K562 (cell line): ENCODE measurements around the gene NBEA. TPM values are rescaled to one million over a fixed set of nuclear protein-coding genes. Genes with fewer than 3 reads are reported as not detected.

Source experiments
- ATAC-seq: fragments of 200-7000 bp; cut with Tn5 transposase; 3 replicates; pipeline ENCODE4 v1.9.1; 2020; ENCODE audit warnings: moderate library complexity
- BruUV-seq: library from RNA; stranded (reverse); fragments of 400-500 nt; replicated peaks from 2 replicates; lab custom pipeline; 2021; lab: Mats Ljungman, UMichigan
- CTCF ChIA-PET: fragments of 300-600 bp; formaldehyde crosslinking; extraction: SDS; loops from one replicate; lab custom pipeline; 2021; ENCODE audit warnings: low intra/inter-chr PET ratio; lab: Yijun Ruan, JAX
- POLR2A ChIA-PET: fragments of 300-600, 350-650 bp; sonication (Branson Sonifier 250); formaldehyde crosslinking; extraction: SDS; loops from one replicate; lab custom pipeline; 2021; ENCODE audit warnings: antibody characterized with exemption, inconsistent platforms; lab: Yijun Ruan, JAX
- DNase-seq, 4 experiments: peaks; one replicate each; pipeline versions ENCODE4 v3.0.0 to v3.0.0-alpha.2; 2011 to 2018; ENCODE audit warnings: low spot score in 3 of 4, mixed read lengths in 3 of 4; ENCODE audit errors: extremely low read depth in 1 of 4
- FAIRE-seq: peaks from 2 replicates; lab custom pipeline; 2011; peaks lifted over from hg19 to GRCh38; lab: Jason Lieb, UNC
- H2AFZ ChIP-seq: 2 replicates; pipeline ENCODE4 v1.6.0; 2011; ENCODE audit warnings: low read depth, low read length, control low read depth, inconsistent platforms
- H3K27ac ChIP-seq: fragments of 200-600 bp; 3 replicates; pipeline ENCODE4 v1.8.0; 2011; ENCODE audit warnings: low read depth, mild to moderate bottlenecking, control low read depth, inconsistent platforms, low read length, moderate library complexity, mixed read lengths; ENCODE audit errors: extremely low read depth
- H3K27me3 ChIP-seq, 2 experiments: fragments of 300-600 bp in 1 of 2; 2 replicates in 1 of 2; 3 replicates in 1 of 2; pipeline versions ENCODE4 v1.6.0 to v1.8.0; 2011; ENCODE audit warnings: inconsistent platforms in 2 of 2, low read length in 2 of 2, mild to moderate bottlenecking in 1 of 2, mixed read lengths in 1 of 2, moderate library complexity in 1 of 2; ENCODE audit not compliant: control insufficient read depth in 2 of 2, insufficient read depth in 2 of 2
- H3K36me3 ChIP-seq: fragments of 300-600 bp; 3 replicates; pipeline ENCODE4 v1.8.0; 2011; ENCODE audit warnings: mild to moderate bottlenecking, low read length, inconsistent platforms; ENCODE audit not compliant: control insufficient read depth, insufficient read depth
- H3K4me1 ChIP-seq, 2 experiments: fragments of 200-600 bp in 1 of 2; replicated peaks in 1 of 2; 2 replicates in 1 of 2; 3 replicates in 1 of 2; pipeline versions ENCODE4 v1.5.1 to v1.8.0; 2011; ENCODE audit warnings: inconsistent platforms in 2 of 2, low read length in 2 of 2, mild to moderate bottlenecking in 1 of 2, mixed read lengths in 1 of 2, moderate library complexity in 1 of 2; ENCODE audit not compliant: control insufficient read depth in 2 of 2, insufficient read depth in 2 of 2
- H3K4me2 ChIP-seq: 2 replicates; pipeline ENCODE4 v1.6.1; 2011; ENCODE audit warnings: low read length, control low read depth, inconsistent platforms, mixed read lengths; ENCODE audit not compliant: insufficient read depth
- H3K4me3 ChIP-seq: fragments of 200-600 bp; sonication (generic), shearing (Covaris generic); 2 replicates; pipeline ENCODE4 v1.5.1; 2016; ENCODE audit warnings: control low read depth, inconsistent platforms
- H3K79me2 ChIP-seq: fragments of 200-600 bp; 3 replicates; pipeline ENCODE4 v1.8.0; 2011; ENCODE audit warnings: low read length, inconsistent platforms; ENCODE audit not compliant: control insufficient read depth, insufficient read depth
- H3K9ac ChIP-seq, 2 experiments: 2 replicates each; pipeline versions ENCODE4 v1.6.0 to v1.6.1; 2011; ENCODE audit warnings: low read depth in 2 of 2, low read length in 2 of 2, control low read depth in 1 of 2, inconsistent platforms in 1 of 2, mild to moderate bottlenecking in 1 of 2, mixed read lengths in 1 of 2; ENCODE audit not compliant: insufficient read depth in 1 of 2
- H3K9me1 ChIP-seq: one replicate; pipeline ENCODE4 v1.6.0; 2011; ENCODE audit warnings: inconsistent platforms, mild to moderate bottlenecking, low read length, moderate library complexity; ENCODE audit not compliant: control insufficient read depth, insufficient read depth
- H3K9me3 ChIP-seq: replicated peaks from 2 replicates; pipeline ENCODE4 v1.5.1; 2011; ENCODE audit warnings: low read depth, low read length, inconsistent platforms; ENCODE audit not compliant: control insufficient read depth, insufficient read depth
- H4K20me1 ChIP-seq: replicated peaks from 2 replicates; pipeline ENCODE4 v1.6.1; 2011; ENCODE audit warnings: low read length, inconsistent platforms, mixed read lengths; ENCODE audit not compliant: control insufficient read depth, insufficient read depth
- CCNT2 ChIP-seq: IDR thresholded peaks from 2 replicates; pipeline ENCODE4 v1.6.1; 2011; ENCODE audit warnings: borderline replicate concordance, low read depth, mild to moderate bottlenecking, moderate library complexity, mixed read lengths, low read length; ENCODE audit not compliant: insufficient read length; ENCODE audit errors: extremely low read depth
- COPS2 ChIP-seq: fragments of 450-650 bp; conservative IDR thresholded peaks from 2 replicates; pipeline ENCODE4 v1.6.1; 2016; ENCODE audit warnings: mild to moderate bottlenecking, moderate library complexity
- CREB3L1 ChIP-seq: fragments of 450-650 bp; IDR thresholded peaks from 2 replicates; pipeline ENCODE4 v1.6.1; 2014; ENCODE audit warnings: low read depth, mild to moderate bottlenecking, moderate library complexity, borderline replicate concordance
- ELF4 ChIP-seq: fragments of 450-650 bp; formaldehyde crosslinking; IDR thresholded peaks from 2 replicates; pipeline ENCODE4 v1.4.0; 2022; ENCODE audit warnings: missing genetic modification characterization
- ETV6 ChIP-seq, 3 experiments: fragments of 150-350 bp in 1 of 3; sonication (generic) in 1 of 3; formaldehyde crosslinking in 1 of 3; IDR thresholded peaks; 2 replicates each; pipeline versions ENCODE4 v1.6.1 to v1.8.0; 2014 to 2022; ENCODE audit warnings: borderline replicate concordance in 2 of 3, low read depth in 2 of 3, antibody characterized with exemption in 1 of 3, low read length in 1 of 3, mild to moderate bottlenecking in 1 of 3, missing genetic modification reagents in 1 of 3
- FOXA1 ChIP-seq: fragments of 450-650 bp; IDR thresholded peaks from 2 replicates; pipeline ENCODE4 v1.6.1; 2016; ENCODE audit warnings: mild to moderate bottlenecking, borderline replicate concordance
- HDAC2 ChIP-seq: fragments of 450-650 bp; IDR thresholded peaks from 2 replicates; pipeline ENCODE4 v1.6.1; 2016; ENCODE audit warnings: mild to moderate bottlenecking
- HEY1 ChIP-seq: fragments of 250-450 bp; sonication (Bioruptor Pico); IDR thresholded peaks from 2 replicates; pipeline ENCODE4 v1.5.0; 2020; ENCODE audit warnings: mild to moderate bottlenecking, moderate library complexity, borderline replicate concordance
- SMC3 ChIP-seq: conservative IDR thresholded peaks from 2 replicates; pipeline ENCODE4 v1.6.1; 2011; ENCODE audit warnings: low read depth, low read length, improper control_type of control experiment; ENCODE audit not compliant: insufficient read depth
- TCF7 ChIP-seq: sonication (generic); IDR thresholded peaks from 2 replicates; pipeline ENCODE4 v1.6.1; 2016; ENCODE audit warnings: antibody characterized with exemption, borderline replicate concordance
- THAP12 ChIP-seq: fragments of 250-450 bp; sonication (Bioruptor Pico); IDR thresholded peaks from 2 replicates; pipeline ENCODE4 v1.9.0; 2021; ENCODE audit warnings: mild to moderate bottlenecking, inconsistent platforms
- YBX1 ChIP-seq: fragments of 450-650 bp; IDR thresholded peaks from 2 replicates; pipeline ENCODE4 v1.7.1; 2016; ENCODE audit warnings: mild to moderate bottlenecking
- ZBTB5 ChIP-seq: fragments of 450-650 bp; IDR thresholded peaks from 2 replicates; pipeline ENCODE4 v1.6.1; 2017; ENCODE audit warnings: antibody characterized with exemption
- ZEB2 ChIP-seq: fragments of 450-650 bp; IDR thresholded peaks from 2 replicates; pipeline ENCODE4 v1.6.1; 2016
- ZNF184 ChIP-seq: sonication (generic); formaldehyde crosslinking; IDR thresholded peaks from 2 replicates; pipeline ENCODE4 v1.5.0; 2020; ENCODE audit warnings: missing genetic modification reagents
- WGBS: fragments of 100-300 bp; shearing (Covaris generic); methylation state at CpG from one replicate; pipeline ENCODE4 v1.1.6; 2016; ENCODE audit warnings: low coverage, mixed read lengths; ENCODE audit not compliant: insufficient coverage; ENCODE audit errors: missing lambda C conversion rate; 5-methylcytosine and 5-hydroxymethylcytosine counted together
- in situ Hi-C: fragments of 300-500 bp; cut with MboI; formaldehyde crosslinking; loops from 4 replicates; pipeline ENCODE4 v1.15.0; 2018; ENCODE audit warnings: inconsistent platforms, mixed read lengths
- intact Hi-C: fragments of 100-400 bp; cut with micrococcal nuclease; formaldehyde crosslinking; loops from 2 replicates; pipeline ENCODE4 v1.14.2; 2022
- polyA plus RNA-seq, 8 experiments: library from polyadenylated mRNA; depleted of rRNA in 4 of 8; stranded (reverse) in 5 of 8; unstranded in 3 of 8; fragments of >200 nt; fragmentation: Nextera tagmentation in 2 of 8; fragmentation: Illumina TruSeq in 1 of 8; extraction: Ambion mirVana in 2 of 8; extraction: Trizol in 1 of 8; gene quantifications; 2 replicates each; pipeline versions ENCODE4 v1.2.1 to v1.2.3, GENCODE V29; 2011 to 2014; ENCODE audit warnings: inconsistent platforms in 1 of 8, missing spikeins in 1 of 8
- total RNA-seq, 7 experiments: library from RNA; depleted of rRNA in 6 of 7; stranded (reverse); fragments of >200 nt in 6 of 7; fragmentation: Illumina TruSeq in 2 of 7; extraction: Trizol in 2 of 7; gene quantifications; 2 replicates each; pipeline versions ENCODE4 v1.2.1 to v1.2.3, GENCODE V29; 2011 to 2021; ENCODE audit warnings: low replicate concordance in 1 of 7

Gene NBEA
- total and polyA plus RNA-seq, 9 of the 15 experiments (the other 6 are each of a cell fraction or from before 2014, with no cell fraction given): 0.03 to 0.94 (median 0.05) TPM; not detected in 2

- Histone ChIP-seq H3K36me3 (no peaks in the 10 kb centered on the region), H3K9me1 (no peaks in the 10 kb centered on the region), H4K20me1 (no peaks in the 10 kb centered on the region), H3K79me2 (no peaks in the 10 kb centered on the region), H3K27me3 (no peaks in the 10 kb centered on the region), H3K4me3 (no peak overlapping the region), H2AFZ (no peak overlapping the region), H3K9me3 (no peaks in the 10 kb centered on the region), H3K4me2 (no peak overlapping the region), H3K4me1 (no peaks in the 10 kb centered on the region), H3K27ac (no peak overlapping the region), H3K9ac (no peak overlapping the region)
- CTCF ChIA-PET: no interaction called here
- POLR2A ChIA-PET: no interaction called here
- WGBS: 0% methylated on average over 6 of the region's 6 CpGs
- no peak for DNase-seq
- no peak for ATAC-seq
- intact Hi-C loops: no loop called here
- in situ Hi-C loops: no loop called here
- no TSS peak for BruUV-seq
- no peak for TF ChIP-seq HDAC2
- TF ChIP-seq ZEB2: no peak
- TF ChIP-seq SMC3: no peak
- TF ChIP-seq ELF4 (CRISPR knock-in tag): no peak
- TF ChIP-seq HEY1 (CRISPR knock-in tag): no peak
- no peak for TF ChIP-seq ZNF184 (CRISPR knock-in tag)
- TF ChIP-seq FOXA1: no peak
- TF ChIP-seq CCNT2: no peak
- TF ChIP-seq THAP12 (CRISPR knock-in tag): no peak
- no peak for TF ChIP-seq TCF7
- no peak for TF ChIP-seq COPS2
- TF ChIP-seq ZBTB5: no peak
- no peak for TF ChIP-seq CREB3L1
- TF ChIP-seq ETV6 (IDR thresholded peaks at IDR 0.05; ENCODE audit: borderline replicate concordance in 1 of 2, low read depth in 2 of 2, low read length in 1 of 2): no peak
- TF ChIP-seq ETV6 (CRISPR knock-in tag; IDR thresholded peaks at IDR 0.05; ENCODE audit: borderline replicate concordance): no peak
- TF ChIP-seq YBX1: no peak
- no peak for FAIRE-seq
These were observed 42.2 kb upstream of the NBEA start for GRCh38 chr13:34899888-34900287.
